ENCODE measurements around the gene PRUNE2.
"Not testable (repeated sequence)": the region's sequence is repeated elsewhere in the genome, so short reads cannot be mapped to it uniquely, and the experiment has no call there.

Gene PRUNE2

DNA sequence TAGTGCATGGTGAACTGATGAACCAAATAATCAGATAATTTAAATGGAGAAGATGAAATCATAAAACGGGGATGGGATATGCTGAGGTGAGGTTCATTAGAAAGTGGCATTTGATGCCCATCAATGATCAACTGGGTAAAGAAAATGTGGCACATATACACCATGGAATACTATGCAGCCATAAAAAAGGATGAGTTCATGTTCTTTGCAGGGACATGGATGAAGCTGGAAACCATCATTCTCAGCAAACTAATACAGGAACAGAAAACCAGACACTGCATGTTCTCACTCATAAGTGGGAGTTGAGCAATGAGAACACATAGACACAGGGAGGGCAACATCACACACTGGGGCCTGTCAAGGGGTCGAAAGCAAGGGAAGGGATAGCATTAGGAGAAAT is 47.7 kb downstream of the PRUNE2 start:
- not testable (repeated sequence) for H3K4me3 ChIP-seq (ENCODE audit: low read depth, low read length); H3K27me3 ChIP-seq (ENCODE audit: control insufficient read depth, insufficient read depth, low read length); H3K9ac ChIP-seq (ENCODE audit: low read depth, low read length); H3K9me3 ChIP-seq (ENCODE audit: control insufficient read depth, insufficient read depth, low read length); H3K4me1 ChIP-seq (ENCODE audit: control insufficient read depth, insufficient read depth, low read length); H3K36me3 ChIP-seq (ENCODE audit: control insufficient read depth, insufficient read depth, low read length)

DNA sequence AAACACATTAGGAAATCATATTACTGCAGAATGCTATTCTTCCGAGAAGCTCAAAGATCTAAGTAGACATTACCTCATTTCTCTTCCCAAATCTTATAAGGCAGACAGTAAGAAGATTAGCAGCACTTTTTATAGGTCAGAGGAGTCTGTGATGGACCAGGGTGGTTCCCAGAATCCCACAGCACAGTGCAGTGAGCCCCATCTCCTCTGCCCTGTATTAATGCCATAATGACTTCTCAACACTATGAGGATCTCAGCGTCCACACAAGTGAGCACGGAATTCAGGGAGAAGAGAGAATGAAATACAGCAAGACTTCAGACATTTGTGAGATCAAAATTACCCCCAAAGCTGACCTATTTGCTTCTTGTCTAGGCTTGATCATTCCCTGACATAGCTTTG is 49.9 kb downstream of the PRUNE2 start:
- H3K9ac ChIP-seq (ENCODE audit: low read depth, low read length), result no peak overlapping the region
- H3K9me3 ChIP-seq (ENCODE audit: control insufficient read depth, insufficient read depth, low read length), result no peaks in the 10 kb centered on the region
- no peaks in the 10 kb centered on the region for H3K27me3 ChIP-seq (ENCODE audit: control insufficient read depth, insufficient read depth, low read length)
- no peaks in the 10 kb centered on the region for H3K4me1 ChIP-seq (ENCODE audit: control insufficient read depth, insufficient read depth, low read length)
- H3K36me3 ChIP-seq (ENCODE audit: control insufficient read depth, insufficient read depth, low read length), result no peaks in the 10 kb centered on the region
- no peak overlapping the region for H3K4me3 ChIP-seq (ENCODE audit: low read depth, low read length)

DNA sequence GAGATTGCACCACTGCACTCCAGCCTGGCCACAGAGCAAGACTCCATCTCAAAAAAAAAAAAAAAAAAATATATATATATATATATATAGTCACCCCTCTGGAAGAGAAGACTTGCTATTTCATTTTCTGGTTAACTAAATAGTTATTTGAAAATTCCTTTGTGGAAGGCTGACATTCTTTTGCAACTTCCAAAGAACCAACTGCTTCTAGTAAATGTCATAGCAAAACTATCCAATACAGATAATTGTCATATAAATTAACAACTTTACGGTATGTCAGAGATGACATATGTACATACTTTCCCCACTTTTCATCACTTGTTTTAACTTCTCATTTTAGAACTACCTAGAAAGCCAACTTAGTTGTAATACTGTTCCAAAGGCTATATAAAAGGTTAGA is 50.9 kb downstream of the PRUNE2 start:
- Histone ChIP-seq H3K4me1 (ENCODE audit: control insufficient read depth, insufficient read depth, low read length) (no peaks in the 10 kb centered on the region), H3K9ac (ENCODE audit: low read depth, low read length) (no peak overlapping the region), H3K27me3 (ENCODE audit: control insufficient read depth, insufficient read depth, low read length) (no peaks in the 10 kb centered on the region), H3K36me3 (ENCODE audit: control insufficient read depth, insufficient read depth, low read length) (no peaks in the 10 kb centered on the region), H3K4me3 (ENCODE audit: low read depth, low read length) (no peak overlapping the region), H3K9me3 (ENCODE audit: control insufficient read depth, insufficient read depth, low read length) (no peaks in the 10 kb centered on the region)

DNA sequence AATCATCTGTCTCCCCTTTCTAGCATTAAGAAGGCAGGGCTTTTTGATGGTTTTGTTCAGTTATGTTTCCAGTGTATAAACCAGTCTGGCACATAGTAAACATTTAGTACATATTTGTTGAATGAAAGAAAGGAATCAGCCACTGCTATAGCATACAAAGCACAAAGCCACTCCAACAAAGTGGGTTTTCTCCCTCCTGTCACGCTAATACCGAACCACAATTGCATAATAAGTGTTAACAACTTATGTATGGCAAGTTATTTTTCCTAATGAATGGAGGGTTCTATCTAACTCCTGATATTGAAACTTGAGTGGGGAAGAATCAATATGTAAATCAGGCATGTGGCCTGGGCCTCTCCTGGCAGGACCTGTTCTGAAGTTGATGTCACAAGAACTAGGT is 53.9 kb downstream of the PRUNE2 start:
- H3K9me3 ChIP-seq (ENCODE audit: control insufficient read depth, insufficient read depth, low read length), result no peaks in the 10 kb centered on the region
- H3K36me3 ChIP-seq (ENCODE audit: control insufficient read depth, insufficient read depth, low read length), result no peaks in the 10 kb centered on the region
- no peaks in the 10 kb centered on the region for H3K27me3 ChIP-seq (ENCODE audit: control insufficient read depth, insufficient read depth, low read length)

DNA sequence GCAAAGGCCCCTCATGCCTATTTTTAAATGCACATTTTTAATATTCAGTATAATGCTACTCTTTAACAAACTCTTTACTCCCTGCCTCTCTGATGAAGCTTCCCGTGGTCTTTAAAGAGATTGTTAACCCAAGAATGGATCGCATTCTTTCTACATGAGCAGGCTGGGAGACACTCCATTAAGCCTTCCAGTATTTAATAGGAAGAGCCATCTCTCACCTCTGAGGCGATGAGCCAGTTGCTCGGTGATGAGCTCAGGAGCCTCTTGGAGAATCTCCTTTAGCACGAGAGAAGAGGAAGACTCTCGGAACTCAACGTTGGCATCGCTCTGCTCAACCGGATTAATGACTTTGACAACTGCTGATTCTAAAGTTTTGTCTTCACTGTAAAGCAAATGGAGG is 59.6 kb downstream of the PRUNE2 start:
- Histone ChIP-seq H3K9me3 (ENCODE audit: control insufficient read depth, insufficient read depth, low read length) (no peaks in the 10 kb centered on the region), H3K9ac (ENCODE audit: low read depth, low read length) (no peak overlapping the region), H3K36me3 (ENCODE audit: control insufficient read depth, insufficient read depth, low read length) (no peaks in the 10 kb centered on the region), H3K27me3 (ENCODE audit: control insufficient read depth, insufficient read depth, low read length) (no peaks in the 10 kb centered on the region), H3K4me1 (ENCODE audit: control insufficient read depth, insufficient read depth, low read length) (no peaks in the 10 kb centered on the region), H3K4me3 (ENCODE audit: low read depth, low read length) (no peak overlapping the region)

More for the DNA sequence above, 53.9 kb downstream of the PRUNE2 start:
- Histone ChIP-seq H3K9ac (ENCODE audit: low read depth, low read length) (no peak overlapping the region), H3K4me3 (ENCODE audit: low read depth, low read length) (no peak overlapping the region), H3K4me1 (ENCODE audit: control insufficient read depth, insufficient read depth, low read length) (no peaks in the 10 kb centered on the region)

DNA sequence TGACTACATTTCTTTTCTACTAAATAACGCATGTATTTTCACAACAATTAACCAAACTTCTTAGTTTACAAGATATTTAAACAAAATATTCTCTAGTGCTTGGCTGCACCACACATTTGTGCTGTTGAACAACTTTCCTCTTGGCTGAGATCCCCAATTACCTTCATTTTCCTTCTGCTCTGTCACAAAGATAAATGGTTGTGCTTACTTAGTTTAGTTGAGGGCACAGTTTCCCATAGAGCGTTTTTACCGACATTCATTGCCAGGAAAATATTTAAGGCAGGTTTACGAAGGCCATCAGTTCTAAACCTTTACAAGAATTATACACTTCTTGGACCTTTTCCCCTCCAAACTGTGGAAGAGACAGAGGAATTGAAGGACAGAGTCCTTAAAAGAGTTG is 60.7 kb downstream of the PRUNE2 start:
- H3K27me3 ChIP-seq (ENCODE audit: control insufficient read depth, insufficient read depth, low read length), result no peaks in the 10 kb centered on the region

DNA sequence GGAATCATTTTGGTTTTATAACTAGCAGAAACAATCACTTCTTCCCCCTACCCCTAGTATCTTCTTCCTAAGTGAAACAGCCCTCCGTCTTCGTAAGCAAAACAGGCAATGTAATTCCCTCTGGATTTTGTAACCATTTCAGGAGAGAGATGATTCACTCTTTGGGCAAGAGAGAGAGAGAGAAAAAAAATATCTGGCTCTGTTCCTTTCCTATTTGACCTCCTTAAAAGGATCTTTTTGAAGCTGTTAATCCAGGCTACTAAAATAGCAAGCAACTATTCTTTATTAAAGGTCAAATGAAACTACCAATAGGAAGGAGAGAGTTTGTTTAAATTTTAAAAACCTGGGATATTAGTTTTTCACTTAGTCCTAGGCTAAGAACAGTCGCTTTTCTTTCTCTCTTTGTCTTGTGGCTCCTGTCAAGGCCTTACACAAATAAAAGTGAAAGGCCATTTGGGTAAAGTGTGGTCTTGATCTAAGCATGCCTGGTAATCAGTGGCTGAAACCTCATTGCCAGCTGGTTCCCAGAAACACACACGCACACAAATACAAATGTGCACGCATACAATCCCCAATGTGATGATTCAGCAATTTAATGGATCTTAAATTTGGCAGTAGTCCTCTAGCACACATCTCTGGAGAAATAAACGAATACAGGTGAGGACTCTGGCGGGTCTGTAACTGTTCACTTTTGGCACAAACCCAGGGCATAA is 70.2 kb downstream of the PRUNE2 start:
- Histone ChIP-seq H3K4me3 (ENCODE audit: low read depth, low read length) (no peak overlapping the region), H3K4me1 (ENCODE audit: control insufficient read depth, insufficient read depth, low read length) (peaks cover 5% of the 10 kb centered on the region), H3K27me3 (ENCODE audit: control insufficient read depth, insufficient read depth, low read length) (no peaks in the 10 kb centered on the region), H3K9me3 (ENCODE audit: control insufficient read depth, insufficient read depth, low read length) (no peaks in the 10 kb centered on the region), H3K9ac (ENCODE audit: low read depth, low read length) (no peak overlapping the region), H3K36me3 (ENCODE audit: control insufficient read depth, insufficient read depth, low read length) (no peaks in the 10 kb centered on the region)

More for the DNA sequence above, 60.7 kb downstream of the PRUNE2 start:
- Histone ChIP-seq H3K4me3 (ENCODE audit: low read depth, low read length) (no peak overlapping the region), H3K9me3 (ENCODE audit: control insufficient read depth, insufficient read depth, low read length) (no peaks in the 10 kb centered on the region), H3K9ac (ENCODE audit: low read depth, low read length) (no peak overlapping the region), H3K4me1 (ENCODE audit: control insufficient read depth, insufficient read depth, low read length) (no peaks in the 10 kb centered on the region), H3K36me3 (ENCODE audit: control insufficient read depth, insufficient read depth, low read length) (no peaks in the 10 kb centered on the region)

DNA sequence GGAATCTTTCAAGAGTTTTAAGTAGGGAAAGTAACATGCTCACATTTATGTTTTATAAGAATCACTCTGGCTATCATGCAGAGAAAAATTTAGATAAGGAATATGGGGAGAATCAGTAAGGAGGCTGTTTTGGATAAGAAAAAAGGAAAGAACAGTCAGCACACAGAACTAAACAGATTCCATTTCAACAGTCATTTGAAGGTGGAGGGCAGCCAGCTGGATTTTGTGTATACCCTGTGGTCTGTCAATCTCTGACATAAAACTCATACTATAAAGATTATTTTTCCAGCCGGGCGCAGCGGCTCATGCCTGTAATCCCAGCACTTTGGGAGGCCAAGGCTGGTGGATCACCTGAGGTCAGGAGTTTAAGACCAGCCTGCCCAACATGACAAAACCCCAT is 77.5 kb downstream of the PRUNE2 start:
- Histone ChIP-seq H3K36me3 (ENCODE audit: control insufficient read depth, insufficient read depth, low read length) (no peaks in the 10 kb centered on the region), H3K9me3 (ENCODE audit: control insufficient read depth, insufficient read depth, low read length) (no peaks in the 10 kb centered on the region), H3K4me3 (ENCODE audit: low read depth, low read length) (no peak overlapping the region), H3K27me3 (ENCODE audit: control insufficient read depth, insufficient read depth, low read length) (no peaks in the 10 kb centered on the region), H3K9ac (ENCODE audit: low read depth, low read length) (no peak overlapping the region), H3K4me1 (ENCODE audit: control insufficient read depth, insufficient read depth, low read length) (peaks cover 9% of the 10 kb centered on the region)

DNA sequence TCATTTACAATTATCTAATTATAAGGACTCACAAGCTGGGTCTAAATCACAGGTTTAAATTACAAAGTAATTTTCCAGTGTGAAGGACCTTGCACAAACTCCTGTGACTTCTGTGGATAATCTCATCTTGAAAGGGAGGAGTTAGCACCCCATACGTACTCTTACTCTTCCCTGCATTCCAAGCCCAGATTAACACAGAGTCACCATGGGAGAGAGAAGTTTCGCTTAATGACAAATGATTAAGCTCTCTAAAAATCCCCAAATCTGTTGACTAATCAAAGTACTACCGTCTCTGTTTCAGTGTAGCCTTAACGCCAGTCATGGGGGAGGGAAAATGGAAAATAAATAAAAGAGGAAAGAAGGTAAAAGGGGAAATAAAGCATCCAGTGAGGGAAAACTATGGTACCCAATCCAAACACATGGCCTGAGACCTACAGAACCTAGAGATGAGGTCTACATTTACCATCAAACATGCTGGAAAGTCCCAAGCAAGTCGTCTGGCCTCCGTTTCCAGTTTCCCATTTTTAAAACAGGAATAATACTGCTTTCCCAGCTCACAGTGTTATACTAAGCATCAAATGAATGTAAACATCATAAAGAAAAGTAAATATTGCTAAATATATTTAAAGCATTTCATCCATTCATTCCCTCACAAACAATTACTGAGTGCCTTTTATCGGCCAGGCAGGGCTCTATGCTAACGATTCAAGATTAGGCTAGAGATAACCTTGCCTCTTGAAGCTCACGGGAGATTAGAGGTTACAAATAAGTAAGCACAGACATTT is 78.4 kb downstream of the PRUNE2 start:
- Histone ChIP-seq H3K4me1 (ENCODE audit: control insufficient read depth, insufficient read depth, low read length) (peaks cover 10% of the 10 kb centered on the region), H3K4me3 (ENCODE audit: low read depth, low read length) (no peak overlapping the region), H3K9me3 (ENCODE audit: control insufficient read depth, insufficient read depth, low read length) (no peaks in the 10 kb centered on the region), H3K36me3 (ENCODE audit: control insufficient read depth, insufficient read depth, low read length) (no peaks in the 10 kb centered on the region), H3K9ac (ENCODE audit: low read depth, low read length) (no peak overlapping the region), H3K27me3 (ENCODE audit: control insufficient read depth, insufficient read depth, low read length) (no peaks in the 10 kb centered on the region)

DNA sequence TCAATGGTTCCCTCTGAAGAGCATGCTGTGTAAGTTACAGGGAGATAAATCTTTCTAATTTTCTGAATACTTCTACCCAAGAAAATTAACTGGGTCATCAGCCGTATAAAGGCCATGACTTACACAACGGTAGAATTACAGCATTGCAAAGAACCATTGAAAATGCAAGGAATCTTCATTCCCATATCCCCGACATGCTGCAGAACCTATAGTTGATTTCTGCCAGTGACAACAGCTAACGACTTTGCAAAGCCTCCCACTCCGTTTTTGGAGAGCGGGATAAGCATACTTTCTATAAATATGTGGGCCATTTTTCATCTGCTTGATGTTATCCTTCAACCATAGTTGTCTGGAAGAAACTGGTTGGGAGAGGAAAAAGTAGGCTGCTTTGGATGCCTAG is 85.5 kb downstream of the PRUNE2 start:
- H3K4me3 ChIP-seq (ENCODE audit: low read depth, low read length), result no peak overlapping the region
- H3K9ac ChIP-seq (ENCODE audit: low read depth, low read length), result no peak overlapping the region
- H3K9me3 ChIP-seq (ENCODE audit: control insufficient read depth, insufficient read depth, low read length), result no peaks in the 10 kb centered on the region
- H3K36me3 ChIP-seq (ENCODE audit: control insufficient read depth, insufficient read depth, low read length), result no peaks in the 10 kb centered on the region
- peaks cover 14% of the 10 kb centered on the region for H3K4me1 ChIP-seq (ENCODE audit: control insufficient read depth, insufficient read depth, low read length)
- no peaks in the 10 kb centered on the region for H3K27me3 ChIP-seq (ENCODE audit: control insufficient read depth, insufficient read depth, low read length)

DNA sequence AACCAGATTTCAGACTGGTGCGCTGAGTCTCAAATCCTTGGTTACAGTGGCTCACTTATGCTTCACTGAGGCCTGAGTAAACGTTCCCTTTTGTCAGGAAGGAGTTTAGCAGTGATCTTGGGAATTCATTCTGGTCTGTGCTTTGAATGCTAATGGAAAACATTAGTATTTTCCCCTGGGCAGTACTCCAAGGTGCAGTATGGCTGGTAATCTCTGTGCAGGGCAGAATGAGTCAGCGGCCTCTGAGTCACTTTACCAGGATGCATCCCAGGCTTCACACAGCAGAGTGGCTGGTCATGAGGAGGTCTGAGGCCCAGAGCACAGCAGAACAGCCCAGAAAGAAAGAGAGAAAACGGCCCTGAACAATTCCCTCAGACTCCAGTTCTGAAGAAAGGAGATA is 87.6 kb downstream of the PRUNE2 start:
- Histone ChIP-seq H3K9me3 (ENCODE audit: control insufficient read depth, insufficient read depth, low read length) (no peaks in the 10 kb centered on the region), H3K27me3 (ENCODE audit: control insufficient read depth, insufficient read depth, low read length) (no peaks in the 10 kb centered on the region), H3K4me1 (ENCODE audit: control insufficient read depth, insufficient read depth, low read length) (peaks cover 5% of the 10 kb centered on the region), H3K9ac (ENCODE audit: low read depth, low read length) (no peak overlapping the region), H3K36me3 (ENCODE audit: control insufficient read depth, insufficient read depth, low read length) (no peaks in the 10 kb centered on the region), H3K4me3 (ENCODE audit: low read depth, low read length) (no peak overlapping the region)

DNA sequence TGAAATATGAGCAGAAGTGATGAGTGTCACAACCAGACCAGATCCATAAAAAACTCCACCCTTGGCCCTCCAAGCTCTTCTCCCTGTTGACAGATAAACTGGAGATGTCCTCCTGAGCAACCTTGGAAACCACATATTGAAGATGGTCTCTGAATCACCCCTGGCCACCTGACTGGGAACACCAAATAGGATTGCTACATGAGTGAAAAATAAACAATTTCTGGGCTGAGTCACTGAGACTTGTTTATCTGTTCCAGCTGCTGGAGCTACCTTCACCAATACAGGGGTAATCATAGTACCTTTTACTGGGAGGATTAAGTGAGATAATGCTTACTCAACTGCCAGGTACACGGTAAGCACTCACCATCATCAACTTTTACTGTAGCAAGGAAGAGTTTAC is 88.4 kb downstream of the PRUNE2 start:
- Histone ChIP-seq H3K9ac (ENCODE audit: low read depth, low read length) (no peak overlapping the region), H3K4me1 (ENCODE audit: control insufficient read depth, insufficient read depth, low read length) (peaks cover 5% of the 10 kb centered on the region), H3K4me3 (ENCODE audit: low read depth, low read length) (no peak overlapping the region), H3K36me3 (ENCODE audit: control insufficient read depth, insufficient read depth, low read length) (no peaks in the 10 kb centered on the region), H3K27me3 (ENCODE audit: control insufficient read depth, insufficient read depth, low read length) (no peaks in the 10 kb centered on the region), H3K9me3 (ENCODE audit: control insufficient read depth, insufficient read depth, low read length) (no peaks in the 10 kb centered on the region)
